Hepatocyte (in vitro differentiated cells): ENCODE data around the gene PHF20. TPM values are rescaled to one million over a fixed set of nuclear protein-coding genes. Genes with fewer than 3 reads are reported as not detected.

Experiments used
- DNase-seq: peaks from one replicate; pipeline ENCODE4 v3.0.0-alpha.2; 2016; ENCODE audit warnings: low spot score
- H2AFZ ChIP-seq: fragments of 200-600 bp; sonication (generic); 2 replicates; pipeline ENCODE4 v1.6.0; 2016; ENCODE audit warnings: antibody characterized with exemption, mild to moderate bottlenecking
- H3K27ac ChIP-seq: fragments of 200-600 bp; sonication (generic); 2 replicates; pipeline ENCODE4 v1.5.1; 2016; ENCODE audit warnings: mild to moderate bottlenecking
- H3K27me3 ChIP-seq: fragments of 200-600 bp; sonication (generic); 2 replicates; pipeline ENCODE4 v1.6.1; 2016
- H3K36me3 ChIP-seq: fragments of 200-600 bp; sonication (generic); replicated peaks from 2 replicates; pipeline ENCODE4 v1.5.1; 2016; ENCODE audit warnings: low read depth; ENCODE audit not compliant: insufficient read depth
- H3K4me1 ChIP-seq: fragments of 200-600 bp; sonication (generic); 2 replicates; pipeline ENCODE4 v1.5.1; 2016; ENCODE audit warnings: mild to moderate bottlenecking, moderate library complexity; ENCODE audit not compliant: insufficient read depth
- H3K4me2 ChIP-seq: fragments of 200-600 bp; sonication (generic); 2 replicates; pipeline ENCODE4 v1.6.0; 2016
- H3K4me3 ChIP-seq: fragments of 200-600 bp; sonication (generic); 2 replicates; pipeline ENCODE4 v1.5.1; 2016; ENCODE audit warnings: mild to moderate bottlenecking
- H3K79me2 ChIP-seq: fragments of 200-600 bp; sonication (generic); 2 replicates; pipeline ENCODE4 v1.6.0; 2017; ENCODE audit warnings: mild to moderate bottlenecking
- H3K9me2 ChIP-seq: fragments of 200-600 bp; sonication (generic); replicated peaks from 2 replicates; pipeline ENCODE4 v1.6.0; 2017; ENCODE audit warnings: mild to moderate bottlenecking; ENCODE audit not compliant: insufficient read depth
- H3K9me3 ChIP-seq: fragments of 200-600 bp; sonication (generic); 2 replicates; pipeline ENCODE4 v1.5.1; 2016; ENCODE audit warnings: low read depth, mild to moderate bottlenecking
- H4K20me1 ChIP-seq: fragments of 200-600 bp; sonication (generic); 2 replicates; pipeline ENCODE4 v1.6.0; 2016; ENCODE audit warnings: mild to moderate bottlenecking; ENCODE audit not compliant: insufficient read depth, poor library complexity, severe bottlenecking
- CTCF ChIP-seq: fragments of 200-600 bp; sonication (generic); IDR thresholded peaks from 2 replicates; pipeline ENCODE4 v1.5.1; 2016; ENCODE audit warnings: antibody characterized with exemption, mild to moderate bottlenecking; ENCODE audit not compliant: poor library complexity
- EZH2 ChIP-seq: fragments of 200-600 bp; sonication (generic); IDR thresholded peaks from 2 replicates; pipeline ENCODE4 v1.6.1; 2016; ENCODE audit warnings: antibody characterized with exemption, mild to moderate bottlenecking, borderline replicate concordance
- EZH2phosphoT487 ChIP-seq: fragments of 200-600 bp; sonication (generic); IDR thresholded peaks from one replicate; pipeline ENCODE4 v1.6.1; 2018; ENCODE audit warnings: antibody characterized with exemption, mild to moderate bottlenecking, low read depth, moderate library complexity; ENCODE audit not compliant: unreplicated experiment, severe bottlenecking
- WGBS: methylation state at CpG from one replicate; pipeline ENCODE4 v1.1.6; 2016; ENCODE audit warnings: low lambda C conversion rate; ENCODE audit errors: missing lambda C conversion rate; 5-methylcytosine and 5-hydroxymethylcytosine counted together
- polyA plus RNA-seq: library from polyadenylated mRNA; unstranded; fragments of >200 nt; fragmentation: Nextera tagmentation; extraction: Ambion mirVana; gene quantifications from 2 replicates; pipeline ENCODE4 v1.2.1, GENCODE V29; 2016
- total RNA-seq: library from RNA; depleted of rRNA; stranded (reverse); fragments of >200 nt; gene quantifications from 2 replicates; pipeline ENCODE4 v1.2.3, GENCODE V29; 2014

The PHF20 gene
- total and polyA plus RNA-seq, 2 experiments from 2014 or later = 24.0 to 24.2 TPM

- Histone ChIP-seq H3K9me3 (no peaks in the 10 kb centered on the region), H3K36me3 (no peaks in the 10 kb centered on the region), H3K79me2 (no peaks in the 10 kb centered on the region), H2AFZ (no peak overlapping the region), H3K9me2 (no peaks in the 10 kb centered on the region), H3K4me1 (no peaks in the 10 kb centered on the region), H3K4me2 (no peak overlapping the region), H3K27ac (no peak overlapping the region), H3K4me3 (no peak overlapping the region), H4K20me1 (no peaks in the 10 kb centered on the region), H3K27me3 (no peaks in the 10 kb centered on the region)
- WGBS = 86% methylated on average over 4 of the region's 4 CpGs
- no peak for DNase-seq
- TF ChIP-seq EZH2 (no peak), EZH2phosphoT487 (no peak), CTCF (no peak)
Measured at GRCh38 chr20:35974256-35974655, 202.4 kb downstream of the PHF20 start.

GRCh38 chr20:35975576-35976373, 204.0 kb downstream of the PHF20 start:
- H3K9me3 ChIP-seq = no peaks in the 10 kb centered on the region
- TF ChIP-seq CTCF (no peak), EZH2 (no peak), EZH2phosphoT487 (no peak)
- DNase-seq = no peak

GRCh38 chr20:35978041-35978513, 206.3 kb downstream of the PHF20 start:
- no peak overlapping the region for H3K4me2 ChIP-seq
- H3K4me3 ChIP-seq = no peak overlapping the region
- H2AFZ ChIP-seq = no peak overlapping the region
- H3K36me3 ChIP-seq = no peaks in the 10 kb centered on the region
- no peak overlapping the region for H3K27ac ChIP-seq
- H3K4me1 ChIP-seq = no peaks in the 10 kb centered on the region
- TF ChIP-seq EZH2phosphoT487 (no peak), EZH2 (no peak), CTCF (no peak)
- 93% methylated on average over 9 of the region's 9 CpGs for WGBS
- no peaks in the 10 kb centered on the region for H3K79me2 ChIP-seq
- no peaks in the 10 kb centered on the region for H3K27me3 ChIP-seq
- DNase-seq = no peak
- no peaks in the 10 kb centered on the region for H3K9me2 ChIP-seq
- no peaks in the 10 kb centered on the region for H4K20me1 ChIP-seq
- no peaks in the 10 kb centered on the region for H3K9me3 ChIP-seq

More at GRCh38 chr20:35975576-35976373, 204.0 kb downstream of the PHF20 start:
- no peak overlapping the region for H3K4me3 ChIP-seq
- H3K79me2 ChIP-seq = no peaks in the 10 kb centered on the region
- H3K27ac ChIP-seq = no peak overlapping the region
- no peaks in the 10 kb centered on the region for H3K9me2 ChIP-seq
- no peak overlapping the region for H2AFZ ChIP-seq
- H3K36me3 ChIP-seq = no peaks in the 10 kb centered on the region
- no peaks in the 10 kb centered on the region for H3K4me1 ChIP-seq
- 83% methylated on average over 9 of the region's 9 CpGs for WGBS
- H3K27me3 ChIP-seq = no peaks in the 10 kb centered on the region
- H4K20me1 ChIP-seq = no peaks in the 10 kb centered on the region
- no peak overlapping the region for H3K4me2 ChIP-seq
